ENCODE data around the gene SRP54. TPM values are rescaled to one million over a fixed set of nuclear protein-coding genes. Genes with fewer than 3 reads are reported as not detected.

SRP54 gene
- total and polyA plus RNA-seq, 2 donors (not counting 3 experiments of a cell fraction or from before 2014, with no cell fraction given): 32.8 to 63.7 TPM

- Histone ChIP-seq H3K4me3 (replicated peaks in 1 of 3; ENCODE audit: insufficient read depth in 1 of 3, low read depth in 1 of 3, low read length in 3 of 3) (no peak overlapping the region), H3K36me3 (ENCODE audit: control insufficient read depth in 2 of 2, extremely low read depth in 1 of 2, insufficient read depth in 2 of 2, low read length in 2 of 2) (no peaks in the 10 kb centered on the region), H3K79me2 (ENCODE audit: control insufficient read depth, insufficient read depth, low read length) (no peaks in the 10 kb centered on the region), H3K27me3 (ENCODE audit: control insufficient read depth in 2 of 2, insufficient read depth in 2 of 2, low read length in 2 of 2) (no peaks in the 10 kb centered on the region), H2AFZ (ENCODE audit: low read depth, low read length) (no peak overlapping the region), H3K9me1 (replicated peaks; ENCODE audit: control insufficient read depth, extremely low read depth, insufficient read depth, low read length) (no peaks in the 10 kb centered on the region), H3K4me1 (ENCODE audit: control insufficient read depth, extremely low read depth, insufficient read depth, low read length) (peaks cover 2% of the 10 kb centered on the region), H3K4me2 (ENCODE audit: insufficient read depth, low read length) (no peak overlapping the region), H4K20me1 (replicated peaks; ENCODE audit: control insufficient read depth, extremely low read depth, insufficient read depth, low read length) (no peaks in the 10 kb centered on the region), H3K9ac (replicated peaks; ENCODE audit: extremely low read depth, insufficient read depth, low read length) (no peak overlapping the region), H3K9me3 (replicated peaks; ENCODE audit: control insufficient read depth, insufficient read depth, low read length) (no peaks in the 10 kb centered on the region), H3K27ac (ENCODE audit: insufficient read depth, low read depth, low read length) (no peak overlapping the region)
- POLR2A ChIA-PET: no interaction called here
- intact Hi-C loops (cut with micrococcal nuclease): no loop called here
- CTCF ChIA-PET: no interaction called here
- dilution Hi-C loops (cut with MboI; ENCODE audit: extremely low pct_ligation_motif_present, low sequenced_read_pairs): no loop called here
- DNase-seq (ENCODE audit: low read depth, low spot score) (no peak), FAIRE-seq (no peak)
- BruUV-seq (replicated peaks): no TSS peak
- no peak for TF ChIP-seq POLR2A (IDR thresholded peaks at IDR 0.05; ENCODE audit: low read depth, low read length)
- no peak for TF ChIP-seq MAX (IDR thresholded peaks at IDR 0.05; ENCODE audit: insufficient read depth, insufficient read length)
- no peak for TF ChIP-seq EZH2 (IDR thresholded peaks at IDR 0.05; ENCODE audit: borderline replicate concordance, low read depth, low read length, severe bottlenecking)
- no peak for TF ChIP-seq CTCF (IDR thresholded peaks at IDR 0.05; ENCODE audit: extremely low read depth in 1 of 2, insufficient read depth in 1 of 2, low read depth in 1 of 2, low read length in 2 of 2)
- TF ChIP-seq GATA2 (IDR thresholded peaks at IDR 0.05; ENCODE audit: insufficient read depth, insufficient read length, low read depth, low read length): no peak
- TF ChIP-seq JUN (IDR thresholded peaks at IDR 0.05; ENCODE audit: borderline replicate concordance, insufficient read depth, insufficient read length, low read depth): no peak
Observed at GRCh38 chr14:35068238-35069012, 85.6 kb downstream of the SRP54 start.
